NCI-H510A treated with DMSO at 0.1 percent for 48 hours (cell line): ENCODE measurements around the gene PLA2G2C.
"Not testable (repeated sequence)": the region's sequence is repeated elsewhere in the genome, so short reads cannot be mapped to it uniquely, and the experiment has no call there.

Source experiments
- DNase-seq: peaks from one replicate; lab custom pipeline; 2025; lab: John Stamatoyannopoulos, UW

Gene PLA2G2C

DNA sequence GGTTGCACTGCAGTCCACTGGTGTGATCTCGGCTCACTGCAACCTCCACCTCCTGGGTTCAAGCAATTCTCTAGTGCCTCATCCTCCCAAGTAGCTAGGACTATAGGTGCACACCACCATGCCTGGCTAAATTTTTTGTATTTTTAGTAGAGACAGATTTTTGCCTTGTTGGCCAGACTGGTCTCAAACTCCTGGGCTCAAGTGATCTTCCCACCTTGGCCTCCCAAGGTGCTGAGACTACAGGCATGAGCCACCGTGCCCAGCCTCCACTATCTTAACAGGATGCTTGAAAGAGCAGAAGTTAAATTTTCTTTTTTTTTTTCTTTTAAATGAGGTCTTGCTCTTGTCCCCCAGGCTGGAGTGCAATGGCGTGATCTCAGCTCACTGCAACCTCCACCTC lies 55.8 kb downstream of the PLA2G2C start:
- DNase-seq, result not testable (repeated sequence)

- no peak for DNase-seq
Observed at GRCh38 chr1:20126806-20127440, 59.4 kb downstream of the PLA2G2C start.

DNA sequence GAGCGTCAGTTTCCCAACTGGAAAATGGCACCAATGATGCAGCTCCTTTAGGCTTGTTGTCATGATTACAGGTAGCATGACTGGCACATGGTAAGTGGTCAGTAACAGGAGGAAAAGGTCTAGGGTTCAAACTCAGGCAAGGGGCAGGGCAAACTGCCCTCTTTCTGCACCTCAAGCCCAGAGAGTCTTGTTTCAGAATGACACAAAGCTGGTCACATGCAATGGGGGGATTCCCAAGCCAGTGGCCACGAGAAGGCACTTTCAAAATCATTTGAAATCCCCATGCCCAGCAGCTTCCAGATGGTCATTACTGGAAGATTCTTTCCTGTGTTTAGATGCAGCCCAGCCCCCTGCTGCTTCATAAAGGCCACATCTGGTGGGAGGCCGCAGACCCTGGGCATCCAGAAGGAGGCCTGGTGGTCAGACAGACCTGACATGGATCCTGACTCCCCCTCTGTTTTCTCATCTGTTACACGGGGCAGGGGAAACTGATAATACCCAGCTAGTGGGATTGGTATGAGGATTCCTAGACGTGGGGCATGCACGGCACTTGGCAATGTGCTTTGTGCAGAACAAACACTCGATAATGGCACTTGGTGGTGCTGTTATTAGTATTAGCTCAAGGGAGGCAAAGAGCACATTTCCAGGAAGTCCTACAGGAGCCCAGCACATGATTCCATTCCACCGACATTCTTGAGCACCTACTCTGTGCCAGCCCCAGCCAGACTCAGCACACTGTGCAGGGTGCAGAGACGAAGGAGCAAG lies 60.1 kb downstream of the PLA2G2C start:
- DNase-seq, result no peak

GRCh38 chr1:20125100-20125499 lies 61.2 kb downstream of the PLA2G2C start:
- DNase-seq, result no peak

- no peak for DNase-seq
Observed at GRCh38 chr1:20124456-20125057, 61.8 kb downstream of the PLA2G2C start.

DNA sequence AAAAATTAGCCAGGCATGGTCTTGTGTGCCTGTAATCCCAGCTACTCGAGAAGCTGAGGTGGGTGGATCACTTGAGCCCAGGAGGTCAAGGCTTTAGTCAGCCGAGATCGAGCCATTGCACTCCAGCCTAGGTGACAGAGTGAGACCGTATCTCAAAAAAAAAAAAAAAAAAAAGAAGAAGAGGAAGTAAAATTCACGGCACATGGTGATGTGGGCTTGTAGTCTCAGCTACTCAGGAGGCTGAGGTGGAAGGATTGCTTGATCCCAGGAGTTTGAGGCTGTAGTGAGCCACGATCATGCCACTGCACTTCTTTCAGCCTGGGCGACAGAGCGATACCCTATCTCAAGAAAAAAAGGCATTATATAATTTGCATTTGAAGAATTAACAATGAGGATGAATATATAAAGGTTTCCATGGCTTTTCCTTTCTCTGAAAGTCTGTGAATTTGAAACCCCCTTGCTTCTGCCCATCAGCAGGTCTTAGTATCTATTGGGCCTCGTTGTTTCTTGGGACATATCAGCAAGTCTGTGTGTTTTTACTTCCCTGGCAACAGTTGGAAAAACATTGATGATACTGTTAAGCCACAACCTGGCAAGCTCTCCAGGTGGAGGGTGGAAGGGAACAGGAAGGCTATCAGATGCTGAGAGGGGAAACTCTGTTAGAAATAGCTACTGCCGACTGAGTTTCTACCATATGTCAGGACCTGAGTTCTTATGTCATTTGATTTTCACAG lies 62.4 kb downstream of the PLA2G2C start:
- no peak for DNase-seq

- no peak for DNase-seq
Observed at GRCh38 chr1:20120796-20121195, 65.5 kb downstream of the PLA2G2C start.

DNA sequence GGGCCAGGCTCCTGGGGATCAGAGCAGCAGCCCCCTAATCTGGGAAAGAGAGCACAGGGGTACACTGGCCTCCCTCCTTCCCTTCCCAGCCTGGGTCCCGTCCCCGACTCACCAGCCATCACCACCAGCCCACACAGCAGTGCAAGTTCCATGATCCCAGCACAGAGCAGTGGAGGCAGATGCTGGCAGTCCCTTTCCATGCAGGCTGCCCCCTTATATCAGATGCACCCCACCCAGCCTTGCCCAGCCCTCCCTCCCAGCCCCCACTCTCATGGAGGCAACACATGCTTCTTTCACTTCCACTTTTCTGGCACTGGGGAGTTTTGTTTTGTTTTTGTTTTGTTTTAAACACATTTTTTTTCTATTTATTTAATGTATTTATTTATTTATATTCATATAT lies 67.0 kb downstream of the PLA2G2C start, which contains the start of gene PLA2G2D:
Gene PLA2G2D, minus strand, starts transcription at position 190 of the 400 bp plus-strand sequence. Its CDS starts 38 bp downstream, at position 152.
- no peak for DNase-seq

DNA sequence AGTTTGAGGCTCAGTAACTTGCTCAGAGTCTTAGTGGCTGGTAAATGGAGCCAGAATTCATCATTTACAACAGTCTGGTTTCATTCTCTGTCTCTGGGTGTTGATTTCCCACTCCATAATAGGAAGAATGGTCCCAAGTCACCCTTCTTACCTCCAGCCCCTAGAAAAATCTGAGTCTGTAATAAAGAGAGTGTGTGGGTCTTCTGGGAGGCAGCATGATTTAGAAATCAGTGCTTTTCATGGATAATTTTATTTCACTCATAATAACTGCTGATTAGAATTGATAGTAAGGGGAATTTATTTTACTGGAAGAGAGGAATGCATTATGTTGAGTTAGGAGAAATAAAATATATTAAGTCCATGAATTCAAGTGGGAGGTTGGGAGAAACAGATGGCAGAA lies 69.1 kb downstream of the PLA2G2C start:
- no peak for DNase-seq

GRCh38 chr1:20115916-20116315 lies 70.4 kb downstream of the PLA2G2C start:
- no peak for DNase-seq

- DNase-seq, result no peak
Observed at GRCh38 chr1:20115479-20115878, 70.8 kb downstream of the PLA2G2C start.

DNA sequence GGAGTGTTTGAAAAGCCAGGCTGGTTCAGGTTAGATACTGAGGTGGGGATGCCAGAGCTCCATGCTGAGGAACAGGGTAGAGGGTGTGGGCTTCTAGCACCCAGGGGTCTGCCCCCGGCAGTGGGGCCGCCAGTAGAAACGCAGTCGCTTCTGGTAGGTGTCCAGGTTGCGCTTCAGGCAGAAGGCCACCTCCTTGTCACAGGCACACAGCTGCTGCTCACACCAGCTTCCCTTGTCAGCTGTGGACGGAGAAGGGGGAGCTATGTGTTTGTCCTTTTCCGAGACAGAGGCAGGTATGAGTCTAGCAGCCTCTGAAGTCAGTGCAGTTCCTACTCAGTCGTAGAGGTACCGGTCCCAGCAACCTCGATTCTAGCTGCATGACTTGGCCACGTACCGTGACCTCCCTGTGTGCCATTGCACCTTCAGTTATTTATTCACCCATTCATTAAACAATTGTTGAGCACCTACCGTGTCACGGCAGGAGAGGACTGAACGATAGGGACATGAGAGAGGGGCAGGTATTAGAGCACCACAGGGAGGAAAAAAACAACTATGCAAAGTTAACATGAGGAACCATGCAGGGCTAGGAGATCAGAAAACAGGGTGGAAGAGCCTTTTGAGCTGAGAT lies 72.2 kb downstream of the PLA2G2C start:
- DNase-seq, result no peak
